ENCODE results near the gene CARMIL3. TPM values are rescaled to one million over a fixed set of nuclear protein-coding genes. Genes with fewer than 3 reads are reported as not detected.

The CARMIL3 gene
- polyA plus RNA-seq, 1 donor from 2014 or later: 43.6 TPM

DNA sequence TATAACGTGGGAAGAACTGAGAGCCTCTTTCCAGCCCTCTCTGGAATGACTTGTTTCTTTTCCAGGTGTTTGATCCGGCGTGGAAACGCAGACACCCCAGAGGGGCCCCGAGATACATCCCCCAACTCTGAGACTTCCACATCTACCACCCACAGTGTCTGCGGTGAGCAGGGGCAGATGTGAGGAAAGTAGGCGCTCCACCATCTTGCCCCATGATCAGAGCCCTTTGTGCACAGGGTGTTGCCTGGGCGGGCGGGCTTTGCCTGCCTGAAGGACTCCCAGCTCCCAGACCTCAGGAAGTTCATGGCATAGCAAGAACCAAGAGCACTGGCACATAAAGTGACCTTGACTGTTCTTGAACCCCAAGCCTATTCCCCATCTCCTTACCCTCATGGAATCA lies 2.8 kb downstream of the CARMIL3 start:
- H4K20me1 ChIP-seq (ENCODE audit: insufficient read depth): no peaks in the 10 kb centered on the region
- H3K4me2 ChIP-seq (ENCODE audit: low read length): no peak overlapping the region
- H3K27ac ChIP-seq (ENCODE audit: low read length): no peak overlapping the region
- no peaks in the 10 kb centered on the region for H3K27me3 ChIP-seq (ENCODE audit: insufficient read depth, low read depth, low read length)
- H2AFZ ChIP-seq (ENCODE audit: low read depth, low read length): no peak overlapping the region
- no peak for TF ChIP-seq RAD21 (conservative IDR thresholded peaks at IDR 0.05)
- H3K9me2 ChIP-seq (ENCODE audit: insufficient read depth, low read length): no peaks in the 10 kb centered on the region
- no peaks in the 10 kb centered on the region for H3K9me3 ChIP-seq (ENCODE audit: low read length)
- H3K4me3 ChIP-seq (ENCODE audit: low read length): no peak overlapping the region
- H3K79me2 ChIP-seq (replicated peaks; ENCODE audit: insufficient read depth, low read length): peaks cover 11% of the 10 kb centered on the region
- H3F3A ChIP-seq (ENCODE audit: insufficient read depth, low read length, poor library complexity, severe bottlenecking): no peaks in the 10 kb centered on the region
- no peaks in the 10 kb centered on the region for H3K36me3 ChIP-seq (ENCODE audit: insufficient read depth, low read length)
- H3K9ac ChIP-seq (ENCODE audit: low read length): no peak overlapping the region

DNA sequence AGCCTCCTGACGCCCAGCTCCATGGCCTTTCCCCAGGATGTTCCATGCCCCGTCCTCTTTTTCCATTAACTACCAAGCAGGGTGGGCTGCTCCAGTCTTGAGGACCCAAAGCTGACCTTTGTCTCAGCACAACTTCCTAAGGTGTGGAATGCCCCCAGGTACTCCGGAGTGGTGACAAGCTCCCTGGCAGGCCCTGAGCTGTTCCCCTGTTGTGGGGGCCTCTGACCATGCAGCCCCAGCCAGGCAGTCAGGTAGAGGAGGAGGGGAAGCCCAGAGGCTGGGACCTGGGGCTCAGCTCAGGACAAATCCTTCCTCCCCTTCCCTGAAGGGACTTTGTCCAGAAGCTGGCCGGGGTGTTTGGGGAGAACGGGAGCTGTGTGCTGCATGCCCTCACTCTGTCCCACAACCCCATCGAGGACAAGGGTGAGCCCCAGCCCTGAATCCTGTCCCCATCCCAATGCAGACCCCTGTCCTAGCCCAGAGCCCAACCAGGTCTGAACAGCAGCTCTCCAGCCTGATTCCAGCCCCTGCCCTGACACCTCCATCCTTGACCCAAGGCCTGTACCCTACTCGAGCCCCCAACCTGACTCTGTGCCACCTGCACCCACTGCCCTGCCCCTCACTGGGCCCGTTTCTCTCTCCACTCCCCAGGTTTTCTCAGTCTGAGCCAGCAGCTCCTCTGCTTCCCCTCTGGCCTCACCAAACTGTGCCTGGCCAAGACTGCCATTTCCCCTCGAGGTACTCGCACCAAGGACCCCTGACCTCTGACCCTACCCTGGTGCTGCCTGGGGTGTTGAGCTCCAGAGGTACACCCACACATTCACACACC lies 4.4 kb downstream of the CARMIL3 start:
- H3K4me2 ChIP-seq (ENCODE audit: low read length): no peak overlapping the region
- no peaks in the 10 kb centered on the region for H3K27me3 ChIP-seq (ENCODE audit: insufficient read depth, low read depth, low read length)
- H3F3A ChIP-seq (ENCODE audit: insufficient read depth, low read length, poor library complexity, severe bottlenecking): no peaks in the 10 kb centered on the region
- H3K4me3 ChIP-seq (ENCODE audit: low read length): no peak overlapping the region
- H3K36me3 ChIP-seq (ENCODE audit: insufficient read depth, low read length): no peaks in the 10 kb centered on the region
- H3K9me3 ChIP-seq (ENCODE audit: low read length): no peaks in the 10 kb centered on the region
- H3K9ac ChIP-seq (ENCODE audit: low read length): no peak overlapping the region
- TF ChIP-seq MXI1 (conservative IDR thresholded peaks at IDR 0.05; ENCODE audit: poor library complexity, severe bottlenecking) (no peak), CTCF (IDR thresholded peaks at IDR 0.05; ENCODE audit: poor library complexity, severe bottlenecking) (no peak), RAD21 (conservative IDR thresholded peaks at IDR 0.05) (no peak), TAF1 (IDR thresholded peaks at IDR 0.05; ENCODE audit: low read depth) (no peak), EZH2 (IDR thresholded peaks at IDR 0.05; ENCODE audit: borderline replicate concordance, insufficient read depth, low read length, poor library complexity, severe bottlenecking) (no peak), SMC3 (conservative IDR thresholded peaks at IDR 0.05; ENCODE audit: poor library complexity) (no peak), EP300 (conservative IDR thresholded peaks at IDR 0.05; ENCODE audit: poor library complexity, severe bottlenecking) (no peak), POLR2AphosphoS5 (IDR thresholded peaks at IDR 0.05) (no peak)
- TF ChIP-seq, protein P1, sequence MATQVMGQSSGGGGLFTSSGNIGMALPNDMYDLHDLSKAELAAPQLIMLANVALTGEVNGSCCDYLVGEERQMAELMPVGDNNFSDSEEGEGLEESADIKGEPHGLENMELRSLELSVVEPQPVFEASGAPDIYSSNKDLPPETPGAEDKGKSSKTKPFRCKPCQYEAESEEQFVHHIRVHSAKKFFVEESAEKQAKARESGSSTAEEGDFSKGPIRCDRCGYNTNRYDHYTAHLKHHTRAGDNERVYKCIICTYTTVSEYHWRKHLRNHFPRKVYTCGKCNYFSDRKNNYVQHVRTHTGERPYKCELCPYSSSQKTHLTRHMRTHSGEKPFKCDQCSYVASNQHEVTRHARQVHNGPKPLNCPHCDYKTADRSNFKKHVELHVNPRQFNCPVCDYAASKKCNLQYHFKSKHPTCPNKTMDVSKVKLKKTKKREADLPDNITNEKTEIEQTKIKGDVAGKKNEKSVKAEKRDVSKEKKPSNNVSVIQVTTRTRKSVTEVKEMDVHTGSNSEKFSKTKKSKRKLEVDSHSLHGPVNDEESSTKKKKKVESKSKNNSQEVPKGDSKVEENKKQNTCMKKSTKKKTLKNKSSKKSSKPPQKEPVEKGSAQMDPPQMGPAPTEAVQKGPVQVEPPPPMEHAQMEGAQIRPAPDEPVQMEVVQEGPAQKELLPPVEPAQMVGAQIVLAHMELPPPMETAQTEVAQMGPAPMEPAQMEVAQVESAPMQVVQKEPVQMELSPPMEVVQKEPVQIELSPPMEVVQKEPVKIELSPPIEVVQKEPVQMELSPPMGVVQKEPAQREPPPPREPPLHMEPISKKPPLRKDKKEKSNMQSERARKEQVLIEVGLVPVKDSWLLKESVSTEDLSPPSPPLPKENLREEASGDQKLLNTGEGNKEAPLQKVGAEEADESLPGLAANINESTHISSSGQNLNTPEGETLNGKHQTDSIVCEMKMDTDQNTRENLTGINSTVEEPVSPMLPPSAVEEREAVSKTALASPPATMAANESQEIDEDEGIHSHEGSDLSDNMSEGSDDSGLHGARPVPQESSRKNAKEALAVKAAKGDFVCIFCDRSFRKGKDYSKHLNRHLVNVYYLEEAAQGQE (IDR thresholded peaks at IDR 0.05; ENCODE audit: borderline replicate concordance): no peak
- peaks cover 11% of the 10 kb centered on the region for H3K79me2 ChIP-seq (replicated peaks; ENCODE audit: insufficient read depth, low read length)
- no peak overlapping the region for H2AFZ ChIP-seq (ENCODE audit: low read depth, low read length)
- H3K9me2 ChIP-seq (ENCODE audit: insufficient read depth, low read length): no peaks in the 10 kb centered on the region
- no peaks in the 10 kb centered on the region for H4K20me1 ChIP-seq (ENCODE audit: insufficient read depth)
- H3K27ac ChIP-seq (ENCODE audit: low read length): no peak overlapping the region

Measured in neural cell (in vitro differentiated cells).